OCI-LY7 (cell line): Measurements from ENCODE around the gene CST2.
"Not testable (repeated sequence)": the region's sequence is repeated elsewhere in the genome, so short reads cannot be mapped to it uniquely, and the experiment has no call there.

Source experiments
- EZH2phosphoT487 ChIP-seq: fragments of 200-600 bp; sonication (generic); IDR thresholded peaks from 2 replicates; pipeline ENCODE4 v1.6.1; 2018; ENCODE audit warnings: low read depth, borderline replicate concordance, mild to moderate bottlenecking, mixed run types, antibody characterized with exemption, low read length, moderate library complexity, mixed read lengths
- TF ChIP-seq, protein P1 (sequence below): fragments of 200-600 bp; sonication (generic); conservative IDR thresholded peaks from 2 replicates; pipeline ENCODE4 v1.5.1; 2014; ENCODE audit warnings: mild to moderate bottlenecking, antibody characterized with exemption, low read length, moderate library complexity, mixed read lengths

- TF ChIP-seq, protein P1, sequence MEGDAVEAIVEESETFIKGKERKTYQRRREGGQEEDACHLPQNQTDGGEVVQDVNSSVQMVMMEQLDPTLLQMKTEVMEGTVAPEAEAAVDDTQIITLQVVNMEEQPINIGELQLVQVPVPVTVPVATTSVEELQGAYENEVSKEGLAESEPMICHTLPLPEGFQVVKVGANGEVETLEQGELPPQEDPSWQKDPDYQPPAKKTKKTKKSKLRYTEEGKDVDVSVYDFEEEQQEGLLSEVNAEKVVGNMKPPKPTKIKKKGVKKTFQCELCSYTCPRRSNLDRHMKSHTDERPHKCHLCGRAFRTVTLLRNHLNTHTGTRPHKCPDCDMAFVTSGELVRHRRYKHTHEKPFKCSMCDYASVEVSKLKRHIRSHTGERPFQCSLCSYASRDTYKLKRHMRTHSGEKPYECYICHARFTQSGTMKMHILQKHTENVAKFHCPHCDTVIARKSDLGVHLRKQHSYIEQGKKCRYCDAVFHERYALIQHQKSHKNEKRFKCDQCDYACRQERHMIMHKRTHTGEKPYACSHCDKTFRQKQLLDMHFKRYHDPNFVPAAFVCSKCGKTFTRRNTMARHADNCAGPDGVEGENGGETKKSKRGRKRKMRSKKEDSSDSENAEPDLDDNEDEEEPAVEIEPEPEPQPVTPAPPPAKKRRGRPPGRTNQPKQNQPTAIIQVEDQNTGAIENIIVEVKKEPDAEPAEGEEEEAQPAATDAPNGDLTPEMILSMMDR: not testable (repeated sequence)
- not testable (repeated sequence) for TF ChIP-seq EZH2phosphoT487
Observed at GRCh38 chr20:23811559-23811958, 15.0 kb downstream of the CST2 start.
